Suprapubic skin (tissue), 4 donors: ENCODE measurements around the gene LTF. TPM values are rescaled to one million over a fixed set of nuclear protein-coding genes. Genes with fewer than 3 reads are reported as not detected.

Experiments used
- DNase-seq, 2 donors: peaks; one replicate each; pipeline ENCODE4 v3.0.0-alpha.2; 2019; ENCODE audit warnings: low spot score in 2 of 2
- H3K27ac ChIP-seq: fragments of 200-600 bp; sonication (generic); one replicate; pipeline ENCODE4 v1.5.1; 2019
- H3K27me3 ChIP-seq: fragments of 200-600 bp; sonication (generic); one replicate; pipeline ENCODE4 v1.5.1; 2019
- H3K36me3 ChIP-seq: fragments of 200-600 bp; sonication (generic); one replicate; pipeline ENCODE4 v1.5.1; 2019
- H3K4me1 ChIP-seq: fragments of 200-600 bp; sonication (generic); one replicate; pipeline ENCODE4 v1.5.1; 2019
- H3K4me3 ChIP-seq: fragments of 200-600 bp; sonication (generic); one replicate; pipeline ENCODE4 v1.5.1; 2019; ENCODE audit warnings: mild to moderate bottlenecking
- H3K9me3 ChIP-seq: fragments of 200-600 bp; sonication (generic); one replicate; pipeline ENCODE4 v1.5.1; 2019
- EP300 ChIP-seq: sonication (generic); formaldehyde crosslinking; IDR thresholded peaks from one replicate; pipeline ENCODE4 v1.6.1; 2017; ENCODE audit warnings: antibody characterized with exemption
- POLR2A ChIP-seq, 2 donors: fragments of 450-650 bp; IDR thresholded peaks; one replicate each; pipeline ENCODE4 v1.6.1; 2017; ENCODE audit warnings: antibody characterized with exemption in 2 of 2, mild to moderate bottlenecking in 2 of 2, moderate library complexity in 2 of 2
- POLR2AphosphoS5 ChIP-seq, 3 donors: sonication (generic); formaldehyde crosslinking; IDR thresholded peaks; one replicate each; pipeline ENCODE4 v1.6.1; 2017; ENCODE audit warnings: antibody characterized with exemption in 3 of 3
- WGBS: methylation state at CpG from one replicate; pipeline ENCODE4 v1.1.5; 2018; 5-methylcytosine and 5-hydroxymethylcytosine counted together
- total RNA-seq, 4 donors: library from RNA; depleted of rRNA; stranded (reverse); fragments of >200 nt; gene quantifications; one replicate each; pipeline ENCODE4 v1.1.0, GENCODE V29; 2016
- TF ChIP-seq, protein P1 (sequence below), 2 donors: fragments of 200-600 bp in 1 of 2; fragments of 450-650 bp in 1 of 2; sonication (generic) in 1 of 2; IDR thresholded peaks; one replicate each; pipeline ENCODE4 v1.5.1; 2016 to 2019; ENCODE audit warnings: antibody characterized with exemption in 2 of 2, mild to moderate bottlenecking in 1 of 2, moderate library complexity in 1 of 2

The LTF gene
- total RNA-seq, 4 donors from 2014 or later = 2.3 to 8.6 (median 3.7) TPM

DNA sequence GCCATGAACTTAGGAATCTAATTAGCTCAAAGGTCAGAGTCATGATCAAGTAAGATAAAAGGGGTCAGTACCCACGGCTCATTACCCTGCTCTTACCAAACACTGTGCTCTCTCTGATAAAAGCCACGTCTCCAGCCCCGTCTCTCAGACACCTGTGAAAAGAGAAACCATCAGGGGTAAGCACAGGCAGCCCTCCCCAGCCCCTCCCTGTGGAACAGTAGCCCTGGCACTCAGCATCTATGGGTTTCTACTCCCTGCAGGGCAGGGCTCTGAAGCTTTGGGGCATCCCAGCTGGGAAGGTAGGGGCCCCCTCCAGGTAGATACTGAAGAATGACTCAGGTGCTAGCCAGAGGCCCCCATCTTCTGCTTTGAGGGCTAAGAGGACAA lies 10.5 kb downstream of the LTF start:
- no peaks in the 10 kb centered on the region for H3K4me1 ChIP-seq
- TF ChIP-seq, protein P1, sequence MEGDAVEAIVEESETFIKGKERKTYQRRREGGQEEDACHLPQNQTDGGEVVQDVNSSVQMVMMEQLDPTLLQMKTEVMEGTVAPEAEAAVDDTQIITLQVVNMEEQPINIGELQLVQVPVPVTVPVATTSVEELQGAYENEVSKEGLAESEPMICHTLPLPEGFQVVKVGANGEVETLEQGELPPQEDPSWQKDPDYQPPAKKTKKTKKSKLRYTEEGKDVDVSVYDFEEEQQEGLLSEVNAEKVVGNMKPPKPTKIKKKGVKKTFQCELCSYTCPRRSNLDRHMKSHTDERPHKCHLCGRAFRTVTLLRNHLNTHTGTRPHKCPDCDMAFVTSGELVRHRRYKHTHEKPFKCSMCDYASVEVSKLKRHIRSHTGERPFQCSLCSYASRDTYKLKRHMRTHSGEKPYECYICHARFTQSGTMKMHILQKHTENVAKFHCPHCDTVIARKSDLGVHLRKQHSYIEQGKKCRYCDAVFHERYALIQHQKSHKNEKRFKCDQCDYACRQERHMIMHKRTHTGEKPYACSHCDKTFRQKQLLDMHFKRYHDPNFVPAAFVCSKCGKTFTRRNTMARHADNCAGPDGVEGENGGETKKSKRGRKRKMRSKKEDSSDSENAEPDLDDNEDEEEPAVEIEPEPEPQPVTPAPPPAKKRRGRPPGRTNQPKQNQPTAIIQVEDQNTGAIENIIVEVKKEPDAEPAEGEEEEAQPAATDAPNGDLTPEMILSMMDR (IDR thresholded peaks at IDR 0.05) = no peak
- TF ChIP-seq EP300 (no peak), POLR2AphosphoS5 (IDR thresholded peaks at IDR 0.05) (no peak), POLR2A (IDR thresholded peaks at IDR 0.05) (no peak)
- no peaks in the 10 kb centered on the region for H3K36me3 ChIP-seq
- H3K27ac ChIP-seq = no peak overlapping the region
- H3K4me3 ChIP-seq = no peak overlapping the region
- 59% methylated on average over 3 of the region's 3 CpGs for WGBS
- H3K27me3 ChIP-seq = no peaks in the 10 kb centered on the region
- no peak for DNase-seq
- no peaks in the 10 kb centered on the region for H3K9me3 ChIP-seq

GRCh38 chr3:46453526-46454208 lies 11.0 kb downstream of the LTF start:
- H3K4me1 ChIP-seq = no peaks in the 10 kb centered on the region
- DNase-seq = no peak
- no peaks in the 10 kb centered on the region for H3K9me3 ChIP-seq
- H3K36me3 ChIP-seq = no peaks in the 10 kb centered on the region
- WGBS = 86% methylated on average over 6 of the region's 7 CpGs
- no peak overlapping the region for H3K27ac ChIP-seq
- no peaks in the 10 kb centered on the region for H3K27me3 ChIP-seq
- H3K4me3 ChIP-seq = no peak overlapping the region
- TF ChIP-seq POLR2AphosphoS5 (IDR thresholded peaks at IDR 0.05) (no peak), POLR2A (IDR thresholded peaks at IDR 0.05) (no peak), EP300 (no peak)
- TF ChIP-seq, protein P1 (IDR thresholded peaks at IDR 0.05) = no peak

DNA sequence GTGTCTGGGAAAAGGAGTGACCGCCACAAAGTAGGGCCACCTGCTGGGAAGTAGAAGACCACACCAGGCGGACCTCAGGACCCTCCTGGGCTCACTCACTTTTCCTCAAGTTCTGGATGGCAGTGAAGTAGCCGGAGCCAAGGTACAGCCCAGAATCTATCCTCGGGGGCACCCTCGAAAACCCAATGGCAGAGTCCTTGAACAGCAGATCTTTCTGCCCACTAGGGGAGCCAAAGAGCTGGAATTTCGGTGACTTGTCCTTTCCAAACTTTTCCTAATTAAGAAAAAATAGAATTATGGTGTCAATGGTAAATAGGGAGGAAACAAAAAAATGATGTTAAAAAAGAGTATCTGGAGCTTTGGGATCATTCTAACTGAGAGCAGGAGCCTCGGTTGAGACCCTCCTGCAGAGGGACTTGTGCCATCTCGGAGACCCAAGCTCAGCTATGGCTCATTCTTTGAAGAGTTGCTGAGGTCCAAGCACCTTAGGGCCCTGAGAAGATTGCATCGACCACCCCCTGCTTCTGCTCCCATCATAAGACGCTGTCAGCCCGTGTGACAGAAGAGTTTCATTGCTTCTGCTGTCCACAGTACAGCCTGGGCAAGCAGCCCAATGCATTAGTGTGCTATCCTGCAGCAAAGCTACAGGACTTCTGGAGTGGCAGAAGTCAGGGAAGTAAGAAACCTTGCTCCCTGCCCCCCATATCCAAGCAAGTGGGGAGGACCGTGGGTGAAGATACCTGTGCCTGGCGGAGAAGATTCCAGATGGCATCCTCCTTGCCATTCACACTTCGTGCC lies 14.8 kb downstream of the LTF start:
- no peak for DNase-seq
- no peak overlapping the region for H3K4me3 ChIP-seq
- no peaks in the 10 kb centered on the region for H3K27me3 ChIP-seq
- H3K36me3 ChIP-seq = no peaks in the 10 kb centered on the region
- whole genome bisulfite sequencing = 67% methylated on average over 14 of the region's 14 CpGs
- H3K4me1 ChIP-seq = no peaks in the 10 kb centered on the region
- H3K9me3 ChIP-seq = no peaks in the 10 kb centered on the region
- TF ChIP-seq EP300 (no peak), POLR2A (IDR thresholded peaks at IDR 0.05) (no peak), POLR2AphosphoS5 (IDR thresholded peaks at IDR 0.05) (no peak)
- TF ChIP-seq, protein P1 (IDR thresholded peaks at IDR 0.05) = peak in 1 of 2 donors; percentile 39
- no peak overlapping the region for H3K27ac ChIP-seq

- H3K36me3 ChIP-seq = no peaks in the 10 kb centered on the region
- H3K27me3 ChIP-seq = no peaks in the 10 kb centered on the region
- H3K4me1 ChIP-seq = no peaks in the 10 kb centered on the region
- H3K4me3 ChIP-seq = no peak overlapping the region
- TF ChIP-seq EP300 (no peak), POLR2A (IDR thresholded peaks at IDR 0.05) (no peak), POLR2AphosphoS5 (IDR thresholded peaks at IDR 0.05) (no peak)
- TF ChIP-seq, protein P1 (IDR thresholded peaks at IDR 0.05) = no peak
- no peaks in the 10 kb centered on the region for H3K9me3 ChIP-seq
- 95% methylated on average over 16 of the region's 17 CpGs for WGBS
- no peak overlapping the region for H3K27ac ChIP-seq
- DNase-seq = no peak
These were observed 16.0 kb downstream of the LTF start for GRCh38 chr3:46448721-46449120.
